ENCODE data around the gene CCND3. TPM values are rescaled to one million over a fixed set of nuclear protein-coding genes. Genes with fewer than 3 reads are reported as not detected.

CCND3 gene
- total and polyA plus RNA-seq, 2 of the 13 experiments (the other 11 are each of a cell fraction or from before 2014, with no cell fraction given), result 4.3 to 7.2 TPM

DNA sequence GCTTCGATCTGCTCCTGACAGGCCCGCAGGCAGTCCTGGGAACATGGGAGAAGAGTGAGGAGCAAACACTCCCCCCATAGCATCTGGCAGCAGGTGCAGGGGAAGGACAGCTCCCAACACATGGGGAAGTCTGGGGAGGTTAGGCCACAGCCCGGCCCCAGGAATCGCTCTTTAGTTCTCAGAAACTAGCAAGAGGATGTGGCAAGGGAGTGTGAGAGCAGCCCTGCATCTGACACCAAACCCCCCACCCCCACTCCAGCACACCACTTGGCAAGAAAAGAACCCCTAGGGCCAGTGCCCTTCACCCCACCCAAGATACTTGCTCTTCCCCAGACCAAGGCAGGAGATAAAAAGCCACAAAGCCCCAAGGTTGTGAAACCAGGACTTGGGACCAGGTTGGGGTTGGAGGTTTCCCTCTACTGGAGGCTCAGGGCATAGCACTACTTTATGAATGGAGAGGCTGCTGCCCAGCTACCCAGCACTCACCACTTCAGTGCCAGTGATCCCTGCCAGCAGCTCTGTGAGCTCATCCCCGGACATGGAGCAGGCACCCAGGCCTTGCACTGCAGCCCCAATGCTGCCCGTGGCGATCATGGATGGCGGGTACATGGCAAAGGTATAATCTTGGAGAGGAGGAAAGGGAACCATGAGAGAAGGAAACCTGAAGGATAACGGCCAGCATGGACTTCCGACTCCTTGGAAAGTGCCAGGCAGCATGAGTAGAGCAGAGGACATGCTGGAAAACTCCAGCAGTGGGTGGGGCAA, 5.4 kb downstream of the CCND3 start (continued):
- TF ChIP-seq, protein P1, sequence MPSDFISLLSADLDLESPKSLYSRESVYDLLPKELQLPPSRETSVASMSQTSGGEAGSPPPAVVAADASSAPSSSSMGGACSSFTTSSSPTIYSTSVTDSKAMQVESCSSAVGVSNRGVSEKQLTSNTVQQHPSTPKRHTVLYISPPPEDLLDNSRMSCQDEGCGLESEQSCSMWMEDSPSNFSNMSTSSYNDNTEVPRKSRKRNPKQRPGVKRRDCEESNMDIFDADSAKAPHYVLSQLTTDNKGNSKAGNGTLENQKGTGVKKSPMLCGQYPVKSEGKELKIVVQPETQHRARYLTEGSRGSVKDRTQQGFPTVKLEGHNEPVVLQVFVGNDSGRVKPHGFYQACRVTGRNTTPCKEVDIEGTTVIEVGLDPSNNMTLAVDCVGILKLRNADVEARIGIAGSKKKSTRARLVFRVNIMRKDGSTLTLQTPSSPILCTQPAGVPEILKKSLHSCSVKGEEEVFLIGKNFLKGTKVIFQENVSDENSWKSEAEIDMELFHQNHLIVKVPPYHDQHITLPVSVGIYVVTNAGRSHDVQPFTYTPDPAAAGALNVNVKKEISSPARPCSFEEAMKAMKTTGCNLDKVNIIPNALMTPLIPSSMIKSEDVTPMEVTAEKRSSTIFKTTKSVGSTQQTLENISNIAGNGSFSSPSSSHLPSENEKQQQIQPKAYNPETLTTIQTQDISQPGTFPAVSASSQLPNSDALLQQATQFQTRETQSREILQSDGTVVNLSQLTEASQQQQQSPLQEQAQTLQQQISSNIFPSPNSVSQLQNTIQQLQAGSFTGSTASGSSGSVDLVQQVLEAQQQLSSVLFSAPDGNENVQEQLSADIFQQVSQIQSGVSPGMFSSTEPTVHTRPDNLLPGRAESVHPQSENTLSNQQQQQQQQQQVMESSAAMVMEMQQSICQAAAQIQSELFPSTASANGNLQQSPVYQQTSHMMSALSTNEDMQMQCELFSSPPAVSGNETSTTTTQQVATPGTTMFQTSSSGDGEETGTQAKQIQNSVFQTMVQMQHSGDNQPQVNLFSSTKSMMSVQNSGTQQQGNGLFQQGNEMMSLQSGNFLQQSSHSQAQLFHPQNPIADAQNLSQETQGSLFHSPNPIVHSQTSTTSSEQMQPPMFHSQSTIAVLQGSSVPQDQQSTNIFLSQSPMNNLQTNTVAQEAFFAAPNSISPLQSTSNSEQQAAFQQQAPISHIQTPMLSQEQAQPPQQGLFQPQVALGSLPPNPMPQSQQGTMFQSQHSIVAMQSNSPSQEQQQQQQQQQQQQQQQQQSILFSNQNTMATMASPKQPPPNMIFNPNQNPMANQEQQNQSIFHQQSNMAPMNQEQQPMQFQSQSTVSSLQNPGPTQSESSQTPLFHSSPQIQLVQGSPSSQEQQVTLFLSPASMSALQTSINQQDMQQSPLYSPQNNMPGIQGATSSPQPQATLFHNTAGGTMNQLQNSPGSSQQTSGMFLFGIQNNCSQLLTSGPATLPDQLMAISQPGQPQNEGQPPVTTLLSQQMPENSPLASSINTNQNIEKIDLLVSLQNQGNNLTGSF (CRISPR knock-in tag; IDR thresholded peaks at IDR 0.05), result no peak
- TF ChIP-seq SALL2 (CRISPR knock-in tag; IDR thresholded peaks at IDR 0.05), result 0 out of 2 replicates have a peak, but pooled peaks have one; percentile 42
- no peak for TF ChIP-seq ZNF780A (CRISPR knock-in tag; IDR thresholded peaks at IDR 0.05)
- TF ChIP-seq, protein P2, sequence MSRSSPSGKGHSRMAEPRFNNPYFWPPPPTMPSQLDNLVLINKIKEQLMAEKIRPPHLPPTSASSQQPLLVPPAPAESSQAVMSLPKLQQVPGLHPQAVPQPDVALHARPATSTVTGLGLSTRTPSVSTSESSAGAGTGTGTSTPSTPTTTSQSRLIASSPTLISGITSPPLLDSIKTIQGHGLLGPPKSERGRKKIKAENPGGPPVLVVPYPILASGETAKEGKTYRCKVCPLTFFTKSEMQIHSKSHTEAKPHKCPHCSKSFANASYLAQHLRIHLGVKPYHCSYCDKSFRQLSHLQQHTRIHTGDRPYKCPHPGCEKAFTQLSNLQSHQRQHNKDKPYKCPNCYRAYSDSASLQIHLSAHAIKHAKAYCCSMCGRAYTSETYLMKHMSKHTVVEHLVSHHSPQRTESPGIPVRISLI (CRISPR knock-in tag; IDR thresholded peaks at IDR 0.05; ENCODE audit: borderline replicate concordance), result no peak
- no peak for TF ChIP-seq HNRNPLL (IDR thresholded peaks at IDR 0.05; ENCODE audit: low read depth, low read length, poor library complexity, severe bottlenecking)
- TF ChIP-seq, protein P3, sequence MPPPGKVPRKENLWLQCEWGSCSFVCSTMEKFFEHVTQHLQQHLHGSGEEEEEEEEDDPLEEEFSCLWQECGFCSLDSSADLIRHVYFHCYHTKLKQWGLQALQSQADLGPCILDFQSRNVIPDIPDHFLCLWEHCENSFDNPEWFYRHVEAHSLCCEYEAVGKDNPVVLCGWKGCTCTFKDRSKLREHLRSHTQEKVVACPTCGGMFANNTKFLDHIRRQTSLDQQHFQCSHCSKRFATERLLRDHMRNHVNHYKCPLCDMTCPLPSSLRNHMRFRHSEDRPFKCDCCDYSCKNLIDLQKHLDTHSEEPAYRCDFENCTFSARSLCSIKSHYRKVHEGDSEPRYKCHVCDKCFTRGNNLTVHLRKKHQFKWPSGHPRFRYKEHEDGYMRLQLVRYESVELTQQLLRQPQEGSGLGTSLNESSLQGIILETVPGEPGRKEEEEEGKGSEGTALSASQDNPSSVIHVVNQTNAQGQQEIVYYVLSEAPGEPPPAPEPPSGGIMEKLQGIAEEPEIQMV (CRISPR knock-in tag; IDR thresholded peaks at IDR 0.05; ENCODE audit: low read depth), result no peak
- TF ChIP-seq HCFC1 (IDR thresholded peaks at IDR 0.05; ENCODE audit: low read depth, low read length), result no peak
- TF ChIP-seq ZFP82 (CRISPR knock-in tag; IDR thresholded peaks at IDR 0.05; ENCODE audit: borderline replicate concordance), result no peak
- no peak for TF ChIP-seq SATB2 (CRISPR knock-in tag; IDR thresholded peaks at IDR 0.05)
- no peak for TF ChIP-seq ZNF746 (CRISPR knock-in tag; IDR thresholded peaks at IDR 0.05)
- TF ChIP-seq MZF1 (CRISPR knock-in tag; IDR thresholded peaks at IDR 0.05; ENCODE audit: borderline replicate concordance), result no peak
- TF ChIP-seq, protein P4, sequence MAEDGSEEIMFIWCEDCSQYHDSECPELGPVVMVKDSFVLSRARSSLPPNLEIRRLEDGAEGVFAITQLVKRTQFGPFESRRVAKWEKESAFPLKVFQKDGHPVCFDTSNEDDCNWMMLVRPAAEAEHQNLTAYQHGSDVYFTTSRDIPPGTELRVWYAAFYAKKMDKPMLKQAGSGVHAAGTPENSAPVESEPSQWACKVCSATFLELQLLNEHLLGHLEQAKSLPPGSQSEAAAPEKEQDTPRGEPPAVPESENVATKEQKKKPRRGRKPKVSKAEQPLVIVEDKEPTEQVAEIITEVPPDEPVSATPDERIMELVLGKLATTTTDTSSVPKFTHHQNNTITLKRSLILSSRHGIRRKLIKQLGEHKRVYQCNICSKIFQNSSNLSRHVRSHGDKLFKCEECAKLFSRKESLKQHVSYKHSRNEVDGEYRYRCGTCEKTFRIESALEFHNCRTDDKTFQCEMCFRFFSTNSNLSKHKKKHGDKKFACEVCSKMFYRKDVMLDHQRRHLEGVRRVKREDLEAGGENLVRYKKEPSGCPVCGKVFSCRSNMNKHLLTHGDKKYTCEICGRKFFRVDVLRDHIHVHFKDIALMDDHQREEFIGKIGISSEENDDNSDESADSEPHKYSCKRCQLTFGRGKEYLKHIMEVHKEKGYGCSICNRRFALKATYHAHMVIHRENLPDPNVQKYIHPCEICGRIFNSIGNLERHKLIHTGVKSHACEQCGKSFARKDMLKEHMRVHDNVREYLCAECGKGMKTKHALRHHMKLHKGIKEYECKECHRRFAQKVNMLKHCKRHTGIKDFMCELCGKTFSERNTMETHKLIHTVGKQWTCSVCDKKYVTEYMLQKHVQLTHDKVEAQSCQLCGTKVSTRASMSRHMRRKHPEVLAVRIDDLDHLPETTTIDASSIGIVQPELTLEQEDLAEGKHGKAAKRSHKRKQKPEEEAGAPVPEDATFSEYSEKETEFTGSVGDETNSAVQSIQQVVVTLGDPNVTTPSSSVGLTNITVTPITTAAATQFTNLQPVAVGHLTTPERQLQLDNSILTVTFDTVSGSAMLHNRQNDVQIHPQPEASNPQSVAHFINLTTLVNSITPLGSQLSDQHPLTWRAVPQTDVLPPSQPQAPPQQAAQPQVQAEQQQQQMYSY (CRISPR knock-in tag; IDR thresholded peaks at IDR 0.05), result no peak
- TF ChIP-seq ZSCAN12 (CRISPR knock-in tag; IDR thresholded peaks at IDR 0.05), result no peak
- TF ChIP-seq, protein P5, sequence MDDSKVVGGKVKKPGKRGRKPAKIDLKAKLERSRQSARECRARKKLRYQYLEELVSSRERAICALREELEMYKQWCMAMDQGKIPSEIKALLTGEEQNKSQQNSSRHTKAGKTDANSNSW (CRISPR knock-in tag; IDR thresholded peaks at IDR 0.05; ENCODE audit: borderline replicate concordance), result no peak
- no peak for TF ChIP-seq ETV6 (CRISPR knock-in tag; conservative IDR thresholded peaks at IDR 0.05)
- TF ChIP-seq KLF13 (CRISPR knock-in tag; IDR thresholded peaks at IDR 0.05), result no peak
- no peak for TF ChIP-seq PHB2 (IDR thresholded peaks at IDR 0.05; ENCODE audit: partially characterized antibody)
- TF ChIP-seq TARDBP (CRISPR knock-in tag; IDR thresholded peaks at IDR 0.05), result no peak
